HL-60 (cell line): ENCODE measurements around the gene GALNT9.
"Not testable (repeated sequence)": the region's sequence is repeated elsewhere in the genome, so short reads cannot be mapped to it uniquely, and the experiment has no call there.

ENCODE experiments used
- DNase-seq, 2 experiments: peaks; one replicate each; pipeline ENCODE4 v3.0.0-alpha.2; 2010 to 2020; ENCODE audit warnings: low read depth in 1 of 2, low spot score in 1 of 2
- H3K27ac ChIP-seq: fragments of 250-450 bp; sonication (Bioruptor Pico); replicated peaks from 2 replicates; pipeline ENCODE4 v1.5.1; 2020; ENCODE audit warnings: mild to moderate bottlenecking, moderate library complexity
- H3K27me3 ChIP-seq: fragments of 250-450 bp; sonication (Bioruptor Pico); 2 replicates; pipeline ENCODE4 v1.5.1; 2021; ENCODE audit warnings: mild to moderate bottlenecking, moderate library complexity; ENCODE audit not compliant: insufficient read depth, poor library complexity, severe bottlenecking
- H3K4me3 ChIP-seq: replicated peaks from 2 replicates; pipeline ENCODE4 v1.5.1; 2011; ENCODE audit warnings: mild to moderate bottlenecking, control low read depth, low read length; ENCODE audit not compliant: insufficient read depth
- CTCF ChIP-seq: IDR thresholded peaks from one replicate; pipeline ENCODE4 v1.5.1; 2011; ENCODE audit warnings: low read length, control low read depth, inconsistent platforms; ENCODE audit not compliant: insufficient read depth
- GABPA ChIP-seq: IDR thresholded peaks from 2 replicates; pipeline ENCODE4 v1.6.1; 2012; ENCODE audit warnings: low read depth
- POLR2AphosphoS5 ChIP-seq: IDR thresholded peaks from 2 replicates; pipeline ENCODE4 v1.6.1; 2012; ENCODE audit warnings: low read depth
- REST ChIP-seq: IDR thresholded peaks from 2 replicates; pipeline ENCODE4 v1.6.1; 2012; ENCODE audit warnings: low read depth; ENCODE audit not compliant: insufficient replicate concordance
- SPI1 ChIP-seq: IDR thresholded peaks from 2 replicates; pipeline ENCODE4 v1.6.1; 2012; ENCODE audit warnings: low read depth, mild to moderate bottlenecking, borderline replicate concordance

The GALNT9 gene

GRCh38 chr12:132300789-132301722, 28.3 kb downstream of the GALNT9 start:
- TF ChIP-seq REST (no peak), POLR2AphosphoS5 (no peak)
- H3K27me3 ChIP-seq: no peaks in the 10 kb centered on the region
- DNase-seq: no peak

GRCh38 chr12:132296063-132296462, 33.3 kb downstream of the GALNT9 start:
- Histone ChIP-seq H3K27me3 (no peaks in the 10 kb centered on the region), H3K27ac (no peak overlapping the region), H3K4me3 (no peak overlapping the region)
- TF ChIP-seq CTCF (no peak), REST (no peak), POLR2AphosphoS5 (no peak), SPI1 (no peak), GABPA (no peak)
- no peak for DNase-seq

More at GRCh38 chr12:132300789-132301722, 28.3 kb downstream of the GALNT9 start:
- Histone ChIP-seq H3K27ac (no peak overlapping the region), H3K4me3 (no peak overlapping the region)

- not testable (repeated sequence) for H3K27me3 ChIP-seq, H3K27ac ChIP-seq, DNase-seq, H3K4me3 ChIP-seq
These were observed 33.8 kb downstream of the GALNT9 start for GRCh38 chr12:132295561-132295960.

- no peak overlapping the region for H3K27ac ChIP-seq
- DNase-seq: no peak
- no peak for TF ChIP-seq CTCF
- no peaks in the 10 kb centered on the region for H3K27me3 ChIP-seq
- H3K4me3 ChIP-seq: no peak overlapping the region
These were observed 34.3 kb downstream of the GALNT9 start for GRCh38 chr12:132295101-132295526.
